ENCODE results near the gene TBC1D4.

DNA sequence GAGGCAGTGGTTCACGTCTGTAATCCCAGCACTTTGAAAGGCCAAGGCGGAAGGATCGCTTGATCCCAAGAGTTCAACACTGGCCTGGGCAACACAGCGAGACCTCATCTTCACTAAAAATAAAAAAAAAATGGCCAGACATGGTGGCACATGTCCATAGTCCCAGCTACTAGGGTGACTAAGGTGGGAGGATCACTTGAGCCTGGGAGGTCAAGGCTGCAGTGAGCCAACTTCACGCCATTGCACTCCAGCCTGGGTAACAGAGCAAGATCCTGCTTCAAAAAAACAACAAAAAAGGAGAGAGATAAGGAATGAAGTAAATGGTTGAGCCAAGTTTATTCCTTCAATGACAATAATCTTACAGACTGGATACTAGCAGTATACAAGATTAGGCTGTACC is 21.3 kb downstream of the TBC1D4 start:
- TF ChIP-seq POLR2AphosphoS5 (IDR thresholded peaks at IDR 0.05) (no peak), EP300 (IDR thresholded peaks at IDR 0.05) (no peak), POLR2A (IDR thresholded peaks at IDR 0.05; ENCODE audit: low read depth) (no peak)
- TF ChIP-seq, protein P1, sequence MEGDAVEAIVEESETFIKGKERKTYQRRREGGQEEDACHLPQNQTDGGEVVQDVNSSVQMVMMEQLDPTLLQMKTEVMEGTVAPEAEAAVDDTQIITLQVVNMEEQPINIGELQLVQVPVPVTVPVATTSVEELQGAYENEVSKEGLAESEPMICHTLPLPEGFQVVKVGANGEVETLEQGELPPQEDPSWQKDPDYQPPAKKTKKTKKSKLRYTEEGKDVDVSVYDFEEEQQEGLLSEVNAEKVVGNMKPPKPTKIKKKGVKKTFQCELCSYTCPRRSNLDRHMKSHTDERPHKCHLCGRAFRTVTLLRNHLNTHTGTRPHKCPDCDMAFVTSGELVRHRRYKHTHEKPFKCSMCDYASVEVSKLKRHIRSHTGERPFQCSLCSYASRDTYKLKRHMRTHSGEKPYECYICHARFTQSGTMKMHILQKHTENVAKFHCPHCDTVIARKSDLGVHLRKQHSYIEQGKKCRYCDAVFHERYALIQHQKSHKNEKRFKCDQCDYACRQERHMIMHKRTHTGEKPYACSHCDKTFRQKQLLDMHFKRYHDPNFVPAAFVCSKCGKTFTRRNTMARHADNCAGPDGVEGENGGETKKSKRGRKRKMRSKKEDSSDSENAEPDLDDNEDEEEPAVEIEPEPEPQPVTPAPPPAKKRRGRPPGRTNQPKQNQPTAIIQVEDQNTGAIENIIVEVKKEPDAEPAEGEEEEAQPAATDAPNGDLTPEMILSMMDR (IDR thresholded peaks at IDR 0.05) = no peak

All from esophagus muscularis mucosa (tissue), 4 donors.